Lower leg skin (tissue), 4 donors: ENCODE results near the gene ARHGEF6. TPM values are rescaled to one million over a fixed set of nuclear protein-coding genes. Genes with fewer than 3 reads are reported as not detected.

Experiments
- DNase-seq, 2 donors: peaks; one replicate each; pipeline ENCODE4 v3.0.0-alpha.2; 2019; ENCODE audit warnings: low spot score in 2 of 2
- H3K4me3 ChIP-seq: fragments of 200-600 bp; sonication (generic); 2 replicates; pipeline ENCODE4 v1.5.1; 2017; ENCODE audit warnings: mild to moderate bottlenecking, low read depth; ENCODE audit not compliant: poor library complexity, severe bottlenecking
- POLR2A ChIP-seq, 2 donors: fragments of 450-650 bp; IDR thresholded peaks; one replicate each; pipeline ENCODE4 v1.6.1; 2016 to 2017; ENCODE audit warnings: antibody characterized with exemption in 2 of 2, mild to moderate bottlenecking in 1 of 2, moderate library complexity in 1 of 2
- WGBS, 2 donors: methylation state at CpG; one replicate each; pipeline ENCODE4 v1.1.5; 2018; 5-methylcytosine and 5-hydroxymethylcytosine counted together
- intact Hi-C: fragments of 100-400 bp; cut with DNase I; formaldehyde crosslinking; loops from one replicate; pipeline ENCODE4 v1.15.0; 2023; ENCODE audit warnings: low total_unique reads
- total RNA-seq, 4 donors: library from RNA; depleted of rRNA; stranded (reverse); fragments of >200 nt; gene quantifications; one replicate each; pipeline ENCODE4 v1.1.0, GENCODE V29; 2016
- TF ChIP-seq, protein P1 (sequence below), 3 donors: fragments of 450-650 bp; IDR thresholded peaks; one replicate each; pipeline ENCODE4 v1.5.1; 2016; ENCODE audit warnings: antibody characterized with exemption in 3 of 3, mild to moderate bottlenecking in 3 of 3, moderate library complexity in 2 of 3

ARHGEF6 gene
- total RNA-seq, 4 donors from 2014 or later = 5.8 to 9.6 (median 7.9) TPM

DNA sequence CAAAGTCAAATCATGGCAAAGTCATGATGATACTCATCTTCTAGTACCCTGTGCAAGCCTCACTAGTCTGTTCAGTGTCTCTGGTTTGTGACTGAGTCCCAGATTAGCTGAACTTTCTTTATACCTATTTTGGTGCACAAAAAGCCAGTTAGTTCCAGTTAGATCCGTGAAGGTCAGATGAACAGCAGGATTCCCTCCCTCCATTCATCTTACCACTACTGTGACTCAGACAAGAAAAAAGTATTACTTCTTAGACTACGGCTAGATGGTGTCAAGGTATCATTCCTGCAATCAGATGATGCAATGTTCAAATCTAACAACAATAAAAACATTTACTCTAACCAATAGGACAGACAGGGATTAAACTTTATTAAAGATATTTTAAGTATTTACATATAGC lies 30.4 kb downstream of the ARHGEF6 start:
- DNase-seq = no peak
- H3K4me3 ChIP-seq = no peak overlapping the region
- 53% methylated on average over 2 of the region's 2 CpGs for WGBS, 2 donors
- intact Hi-C loops = no loop called here
- TF ChIP-seq POLR2A (IDR thresholded peaks at IDR 0.05) = no peak
- TF ChIP-seq, protein P1, sequence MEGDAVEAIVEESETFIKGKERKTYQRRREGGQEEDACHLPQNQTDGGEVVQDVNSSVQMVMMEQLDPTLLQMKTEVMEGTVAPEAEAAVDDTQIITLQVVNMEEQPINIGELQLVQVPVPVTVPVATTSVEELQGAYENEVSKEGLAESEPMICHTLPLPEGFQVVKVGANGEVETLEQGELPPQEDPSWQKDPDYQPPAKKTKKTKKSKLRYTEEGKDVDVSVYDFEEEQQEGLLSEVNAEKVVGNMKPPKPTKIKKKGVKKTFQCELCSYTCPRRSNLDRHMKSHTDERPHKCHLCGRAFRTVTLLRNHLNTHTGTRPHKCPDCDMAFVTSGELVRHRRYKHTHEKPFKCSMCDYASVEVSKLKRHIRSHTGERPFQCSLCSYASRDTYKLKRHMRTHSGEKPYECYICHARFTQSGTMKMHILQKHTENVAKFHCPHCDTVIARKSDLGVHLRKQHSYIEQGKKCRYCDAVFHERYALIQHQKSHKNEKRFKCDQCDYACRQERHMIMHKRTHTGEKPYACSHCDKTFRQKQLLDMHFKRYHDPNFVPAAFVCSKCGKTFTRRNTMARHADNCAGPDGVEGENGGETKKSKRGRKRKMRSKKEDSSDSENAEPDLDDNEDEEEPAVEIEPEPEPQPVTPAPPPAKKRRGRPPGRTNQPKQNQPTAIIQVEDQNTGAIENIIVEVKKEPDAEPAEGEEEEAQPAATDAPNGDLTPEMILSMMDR (IDR thresholded peaks at IDR 0.05) = no peak

DNA sequence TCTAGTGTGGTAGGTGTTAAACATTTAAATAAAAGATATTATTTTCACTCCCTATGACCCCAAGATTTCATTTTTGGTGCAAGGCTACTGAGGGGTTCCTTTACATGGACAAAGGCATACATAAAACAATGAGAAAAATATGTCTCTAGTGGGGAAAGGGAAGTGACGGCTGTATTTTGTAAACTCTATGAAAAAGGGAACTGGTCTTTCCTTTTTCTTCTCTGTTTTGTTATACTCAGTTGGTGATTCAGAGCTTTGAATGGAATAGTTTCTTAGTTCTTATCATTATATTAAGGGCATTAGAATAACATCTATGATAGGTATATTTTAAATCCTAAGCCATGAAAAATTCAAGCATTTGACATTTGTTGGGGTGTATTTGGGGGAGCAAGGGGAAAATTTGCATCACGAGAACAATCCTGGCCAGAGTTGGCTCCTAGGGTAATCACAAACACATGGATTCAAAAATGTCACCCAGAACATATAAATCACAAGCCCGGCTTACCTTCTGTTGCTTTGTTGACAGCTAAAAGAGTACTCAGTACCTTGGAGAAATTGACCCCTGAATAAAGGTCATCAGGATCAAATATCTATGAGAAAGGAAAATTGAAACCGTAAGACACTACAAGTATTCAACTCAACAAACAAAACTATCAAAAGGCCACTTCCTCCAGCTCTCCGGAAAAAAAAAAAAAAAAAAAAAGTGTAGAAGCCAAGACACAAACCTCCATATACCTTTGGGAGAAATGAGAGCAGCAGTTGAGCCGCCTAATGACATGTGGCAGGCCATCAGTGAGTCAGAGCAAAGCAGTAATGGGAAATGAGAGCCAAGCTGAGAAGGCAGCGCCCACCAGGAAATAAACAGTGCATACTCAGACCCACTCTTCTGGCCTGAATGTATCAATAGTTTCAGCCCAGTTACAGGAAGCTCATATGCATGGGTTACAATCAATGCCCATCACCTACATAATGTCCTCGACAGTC lies 33.4 kb downstream of the ARHGEF6 start:
- DNase-seq = no peak
- WGBS, 2 donors = 55 to 56% methylated on average over 8 of the region's 8 CpGs
- intact Hi-C loops = no loop called here
- no peak for TF ChIP-seq POLR2A (IDR thresholded peaks at IDR 0.05)
- TF ChIP-seq, protein P1 (IDR thresholded peaks at IDR 0.05) = no peak
- H3K4me3 ChIP-seq = no peak overlapping the region

DNA sequence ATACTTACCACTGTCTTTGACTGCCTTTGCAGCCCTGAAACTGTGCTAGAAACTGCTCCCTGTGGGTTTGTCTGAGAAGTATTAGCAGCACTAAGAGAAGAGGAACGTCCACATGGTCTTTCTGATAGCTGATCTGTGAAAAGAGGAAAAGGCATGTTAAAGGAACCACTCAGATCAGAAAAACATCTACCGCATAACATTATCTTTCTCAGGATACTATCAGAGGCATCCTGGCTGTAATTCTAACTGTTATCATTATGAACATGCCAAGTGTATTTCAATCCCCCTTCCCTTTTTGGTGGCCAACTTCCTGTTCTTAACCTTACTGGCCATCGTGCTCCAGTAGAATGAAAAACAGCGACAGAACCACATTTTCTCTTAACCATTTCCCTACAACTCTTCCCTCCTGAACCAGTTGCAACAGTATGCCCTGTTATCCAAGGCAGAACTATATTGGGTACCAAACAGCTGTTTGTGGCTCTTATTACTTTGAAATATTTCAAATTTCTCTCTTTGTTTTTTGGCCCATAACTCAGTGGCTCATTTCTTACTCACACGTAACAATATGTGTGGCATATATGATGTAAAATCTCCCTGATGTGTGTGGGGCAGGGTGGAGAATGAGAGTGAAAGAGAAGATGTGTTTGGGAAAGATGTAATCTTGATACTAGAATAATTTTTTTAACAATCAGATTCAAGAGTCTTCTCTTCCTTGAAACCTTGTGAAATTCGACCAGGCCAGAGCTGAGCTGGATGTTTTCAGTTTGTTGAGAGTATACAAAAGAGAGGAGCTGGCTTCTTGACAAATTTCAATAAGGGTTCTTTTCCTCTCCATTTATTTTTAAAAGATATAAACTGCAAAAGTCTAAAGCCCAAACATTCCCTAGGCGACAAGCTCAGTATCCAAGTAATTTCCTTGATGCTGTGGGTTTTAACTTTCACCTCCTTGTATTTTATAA lies 35.2 kb downstream of the ARHGEF6 start:
- intact Hi-C loops = no loop called here
- DNase-seq = no peak
- H3K4me3 ChIP-seq = no peak overlapping the region
- TF ChIP-seq POLR2A (IDR thresholded peaks at IDR 0.05) = no peak
- TF ChIP-seq, protein P1 (IDR thresholded peaks at IDR 0.05) = no peak
- WGBS, 2 donors = 49 to 59% methylated on average over 7 of the region's 7 CpGs

DNA sequence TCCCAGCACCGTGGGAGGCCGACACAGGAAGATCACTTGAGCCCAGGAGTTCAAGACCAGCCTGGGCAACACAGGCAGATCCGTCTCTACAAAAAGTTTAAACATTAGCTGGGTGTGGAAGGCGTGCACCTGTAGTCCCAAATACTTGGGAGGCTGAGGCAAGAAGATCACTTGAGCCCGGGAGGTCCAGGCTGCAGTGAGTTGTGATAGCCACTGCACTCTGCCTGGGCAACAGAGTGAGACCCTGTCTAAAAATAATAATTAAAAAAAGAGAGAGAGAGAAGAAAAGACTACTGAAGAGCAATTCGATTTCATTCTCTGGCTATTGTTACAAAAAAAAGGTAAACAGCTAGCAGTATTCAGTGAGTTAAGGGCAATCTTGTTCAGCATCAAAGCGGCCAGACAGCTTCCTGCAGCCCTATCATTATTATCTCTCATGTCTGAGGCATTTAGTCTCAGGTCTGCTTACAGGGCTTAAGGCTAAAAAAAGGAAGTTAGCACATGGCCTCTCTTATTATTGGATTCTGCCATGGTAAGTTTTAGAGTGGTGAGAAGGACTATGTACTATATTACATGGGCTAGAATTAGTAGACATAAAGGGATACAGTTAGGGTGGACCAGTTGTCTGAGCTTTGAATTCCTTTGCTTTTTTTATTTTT lies 37.9 kb downstream of the ARHGEF6 start:
- 80 to 85% methylated on average over 5 to 7 of the region's 7 CpGs for WGBS, 2 donors
- no peak overlapping the region for H3K4me3 ChIP-seq
- no peak for DNase-seq
- intact Hi-C loops = no loop called here
- TF ChIP-seq, protein P1 (IDR thresholded peaks at IDR 0.05) = no peak
- TF ChIP-seq POLR2A (IDR thresholded peaks at IDR 0.05) = no peak

DNA sequence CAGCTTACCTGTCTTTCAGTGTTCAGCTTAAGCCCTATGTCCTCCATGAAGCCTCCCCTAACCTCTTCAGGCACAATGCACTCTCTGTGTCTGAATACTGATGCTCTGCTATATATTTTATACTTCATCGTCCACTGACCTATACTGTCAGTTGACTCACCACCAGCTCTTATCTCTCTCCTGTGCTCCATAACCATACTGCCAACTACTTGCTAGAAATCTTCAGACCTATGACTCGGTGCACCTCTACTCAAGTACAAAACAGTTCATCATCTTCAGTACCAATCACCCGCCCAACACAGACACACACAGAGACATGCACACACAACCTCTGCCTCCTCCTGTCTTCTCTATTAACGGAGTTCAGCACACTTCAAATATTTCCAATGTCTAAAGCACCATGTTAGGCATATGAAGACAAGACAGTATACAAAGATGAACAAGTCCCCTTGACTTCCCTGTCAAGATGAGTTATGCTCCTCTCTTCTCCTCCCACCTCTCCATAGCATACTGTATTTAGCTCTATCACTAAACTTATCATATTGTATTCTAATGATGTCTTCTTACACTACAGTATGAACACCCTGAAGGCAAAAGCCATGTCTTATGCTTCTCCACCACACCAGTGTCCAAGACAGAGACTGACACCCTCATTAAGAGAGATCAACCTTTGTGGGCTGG lies 42.5 kb downstream of the ARHGEF6 start:
- no peak for TF ChIP-seq POLR2A (IDR thresholded peaks at IDR 0.05)
- TF ChIP-seq, protein P1 (IDR thresholded peaks at IDR 0.05) = no peak
- whole genome bisulfite sequencing, 2 donors = 85 to 92% methylated on average over 4 of the region's 4 CpGs
- DNase-seq = no peak
- intact Hi-C loops = no loop called here
- no peak overlapping the region for H3K4me3 ChIP-seq
